HG03135 (cell line): ENCODE measurements around the gene ADAMTS17.

Experiments
- ATAC-seq: cut with Tn5 transposase; IDR thresholded peaks from one replicate; pipeline ENCODE4 v1.9.1; 2021; ENCODE audit warnings: mild to moderate bottlenecking, moderate library complexity; ENCODE audit not compliant: unreplicated experiment

The ADAMTS17 gene

DNA sequence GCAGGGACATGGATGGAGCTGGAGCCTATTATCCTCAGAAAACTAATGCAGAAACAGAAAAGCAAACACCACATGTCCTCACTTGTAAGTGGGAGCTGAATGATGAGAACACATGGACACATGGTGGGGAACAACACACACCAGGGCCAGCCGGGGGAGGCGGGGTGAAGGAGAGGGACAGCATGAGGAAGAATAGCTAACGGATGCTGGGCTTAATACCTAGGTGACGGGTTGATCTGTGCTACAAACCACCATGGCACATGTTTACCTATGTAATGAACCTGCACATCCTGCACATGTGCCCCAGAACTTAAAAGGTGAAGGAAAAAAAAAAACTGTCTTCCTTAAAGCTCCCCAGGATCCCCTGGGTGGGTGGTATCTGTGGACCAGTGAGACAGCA lies 87.1 kb downstream of the ADAMTS17 start:
- ATAC-seq: no peak

DNA sequence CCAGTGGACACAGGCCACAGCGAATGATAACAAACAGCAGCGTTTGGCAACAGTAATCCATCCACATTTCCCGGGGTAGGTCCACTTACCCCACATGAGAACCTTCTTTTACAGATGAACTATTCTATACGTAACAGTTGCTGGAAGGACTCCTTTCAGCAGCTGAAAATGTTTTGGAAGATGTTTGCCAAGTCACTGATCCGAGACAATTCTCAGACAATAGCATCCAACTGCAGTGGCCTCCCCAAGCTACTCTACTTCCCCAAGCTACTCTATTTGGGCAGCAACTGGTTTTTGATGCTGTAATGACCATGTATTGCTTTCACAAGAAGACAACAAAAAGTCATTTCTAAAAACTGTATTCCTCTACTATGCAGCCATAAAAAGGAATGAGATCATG lies 87.5 kb downstream of the ADAMTS17 start:
- ATAC-seq: no peak

DNA sequence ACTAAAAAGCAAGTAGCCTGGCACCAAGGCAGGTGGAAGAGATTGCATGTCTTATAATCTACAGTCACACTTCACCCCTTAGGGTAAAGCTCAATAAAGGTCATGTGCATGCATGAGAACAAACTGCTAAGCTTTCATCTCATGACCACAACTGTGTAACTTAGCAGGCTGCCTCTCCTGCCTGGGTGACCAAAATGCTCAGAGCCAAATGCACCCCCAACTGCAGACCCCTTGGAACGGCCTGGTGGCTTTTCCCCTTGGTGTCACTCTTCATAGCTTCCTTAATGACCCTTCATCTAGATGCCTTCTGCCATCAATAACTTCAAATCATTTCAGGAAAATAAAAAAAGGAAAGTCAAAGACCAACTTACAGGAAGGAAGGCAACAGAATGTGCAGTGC lies 88.1 kb downstream of the ADAMTS17 start:
- no peak for ATAC-seq

DNA sequence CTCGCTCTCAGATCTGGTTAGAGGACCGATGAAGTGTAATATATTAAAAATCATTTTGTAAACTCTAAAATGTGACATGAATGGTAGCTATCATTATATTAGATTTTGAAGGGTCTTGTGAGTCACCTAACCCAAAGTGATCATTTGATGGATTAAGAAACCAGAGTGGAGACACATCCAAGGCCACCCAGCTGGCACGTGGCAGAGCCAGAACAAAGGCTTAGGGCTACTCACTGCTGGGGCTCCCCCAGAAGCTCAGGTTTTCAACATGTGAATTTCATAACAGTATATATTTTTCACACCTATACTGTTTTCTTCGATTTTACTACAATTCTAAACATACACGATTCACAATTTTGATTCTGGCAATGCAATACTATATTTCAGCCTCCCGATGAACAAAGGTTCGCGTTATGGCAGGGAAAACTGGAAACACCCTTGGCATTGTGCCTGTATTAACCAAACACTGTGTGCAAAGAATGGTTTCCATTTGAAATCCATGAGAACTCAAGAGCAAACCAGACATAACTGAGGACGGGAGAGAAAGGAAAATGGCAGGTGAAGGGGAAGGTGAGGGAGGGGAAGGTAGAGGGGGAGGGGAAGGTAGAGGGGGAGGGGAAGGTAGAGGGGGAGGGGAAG lies 88.9 kb downstream of the ADAMTS17 start:
- no peak for ATAC-seq

DNA sequence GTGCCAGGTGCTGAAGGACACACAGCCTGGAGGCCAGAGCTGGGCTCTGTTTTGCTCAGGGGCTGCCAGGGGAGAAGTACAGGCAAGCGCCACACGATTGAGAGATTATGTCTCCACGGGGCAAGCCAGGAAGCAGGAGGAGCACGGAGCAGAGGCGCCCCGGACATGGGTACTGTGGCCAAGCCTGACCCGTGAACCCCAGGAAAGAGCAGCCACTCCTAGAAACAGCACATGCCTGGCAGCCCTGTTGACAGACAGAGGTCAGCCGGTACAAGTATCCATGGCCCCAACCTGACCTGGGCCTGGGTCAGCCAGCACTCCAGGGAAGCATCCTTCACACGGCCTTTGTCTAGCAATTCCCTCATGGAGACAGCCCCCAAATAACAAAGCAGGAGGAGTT lies 89.4 kb downstream of the ADAMTS17 start:
- no peak for ATAC-seq

DNA sequence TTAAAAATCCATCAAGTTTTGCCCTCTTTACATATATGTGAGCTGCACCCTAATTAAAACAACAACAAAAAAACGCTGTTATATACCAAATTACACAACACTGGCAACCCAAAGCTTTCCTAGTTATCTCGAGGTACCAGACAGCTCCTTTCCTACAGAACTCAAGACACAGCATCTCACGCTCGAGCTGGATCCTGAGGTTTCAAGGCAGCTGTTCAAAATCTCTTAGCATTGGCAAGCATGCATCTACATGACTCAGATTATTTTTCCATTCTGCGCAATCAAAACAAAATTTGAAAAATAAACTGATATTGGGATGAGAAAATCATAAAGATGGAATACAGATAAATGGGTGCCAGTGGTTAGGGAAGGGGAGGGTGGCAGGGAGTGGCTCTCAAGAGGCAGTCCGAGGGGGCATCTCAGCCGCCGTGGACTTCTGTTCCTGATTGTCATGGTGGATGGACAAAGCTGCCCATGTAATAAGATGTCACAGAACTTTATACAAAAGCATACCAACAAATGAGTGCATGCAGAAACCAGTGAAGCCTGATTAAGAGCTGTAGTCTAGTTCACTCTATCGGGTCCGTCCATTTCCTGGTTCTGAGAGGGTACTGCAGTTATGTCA lies 91.5 kb downstream of the ADAMTS17 start:
- ATAC-seq: no peak

DNA sequence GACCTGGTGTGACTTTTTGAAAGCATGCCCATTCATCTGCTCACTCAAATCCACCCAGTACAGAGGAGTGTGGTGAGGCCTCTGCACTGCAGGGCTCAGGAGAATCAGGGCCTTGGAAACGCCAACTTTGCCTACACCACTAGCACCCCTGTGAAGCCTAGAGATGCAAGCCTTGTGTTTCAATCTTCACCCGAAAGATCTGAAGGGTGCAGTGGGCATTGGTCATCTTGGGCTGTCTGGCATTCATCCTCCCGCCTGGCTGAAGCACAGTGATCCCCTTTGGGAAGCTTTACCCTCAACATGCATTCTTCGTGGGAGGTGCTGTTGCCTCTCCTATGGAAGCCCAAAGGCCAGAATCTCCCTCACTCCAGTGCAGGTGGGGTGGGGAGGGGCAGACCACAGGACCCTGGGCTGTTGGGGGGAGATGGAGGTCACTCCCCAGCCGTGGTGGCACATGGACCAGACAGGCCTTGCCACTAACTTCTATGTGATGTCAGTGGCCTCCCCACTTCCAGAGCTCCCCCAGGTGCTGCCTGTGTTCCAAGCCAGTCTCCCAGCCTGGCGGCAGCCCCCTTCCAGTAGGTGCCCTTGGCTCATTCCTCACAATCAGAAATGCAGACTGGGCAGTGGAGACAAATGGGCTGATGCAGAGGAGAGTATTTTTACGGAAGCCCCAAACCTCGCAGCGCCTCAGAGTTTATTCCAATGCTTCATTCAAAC lies 92.5 kb downstream of the ADAMTS17 start:
- ATAC-seq: no peak

DNA sequence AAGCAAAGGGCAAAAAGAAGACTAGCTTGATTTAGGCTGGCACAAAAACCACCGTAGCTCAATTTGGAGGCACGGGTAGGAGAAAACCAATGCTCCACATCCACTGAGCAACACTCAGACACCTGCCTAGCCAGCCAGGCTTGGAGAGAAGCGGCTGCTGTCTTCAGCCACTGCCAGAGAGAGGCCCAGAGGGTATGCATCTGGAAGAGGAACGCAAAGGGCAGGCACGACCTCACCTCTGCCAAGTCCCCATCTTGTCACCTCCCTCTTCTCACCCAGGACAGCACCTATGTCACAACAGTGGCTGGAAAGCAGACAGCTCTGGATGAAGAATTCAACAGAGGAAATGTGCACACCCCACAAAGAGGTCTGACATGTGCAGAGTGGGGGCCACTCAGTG lies 93.5 kb downstream of the ADAMTS17 start:
- no peak for ATAC-seq

DNA sequence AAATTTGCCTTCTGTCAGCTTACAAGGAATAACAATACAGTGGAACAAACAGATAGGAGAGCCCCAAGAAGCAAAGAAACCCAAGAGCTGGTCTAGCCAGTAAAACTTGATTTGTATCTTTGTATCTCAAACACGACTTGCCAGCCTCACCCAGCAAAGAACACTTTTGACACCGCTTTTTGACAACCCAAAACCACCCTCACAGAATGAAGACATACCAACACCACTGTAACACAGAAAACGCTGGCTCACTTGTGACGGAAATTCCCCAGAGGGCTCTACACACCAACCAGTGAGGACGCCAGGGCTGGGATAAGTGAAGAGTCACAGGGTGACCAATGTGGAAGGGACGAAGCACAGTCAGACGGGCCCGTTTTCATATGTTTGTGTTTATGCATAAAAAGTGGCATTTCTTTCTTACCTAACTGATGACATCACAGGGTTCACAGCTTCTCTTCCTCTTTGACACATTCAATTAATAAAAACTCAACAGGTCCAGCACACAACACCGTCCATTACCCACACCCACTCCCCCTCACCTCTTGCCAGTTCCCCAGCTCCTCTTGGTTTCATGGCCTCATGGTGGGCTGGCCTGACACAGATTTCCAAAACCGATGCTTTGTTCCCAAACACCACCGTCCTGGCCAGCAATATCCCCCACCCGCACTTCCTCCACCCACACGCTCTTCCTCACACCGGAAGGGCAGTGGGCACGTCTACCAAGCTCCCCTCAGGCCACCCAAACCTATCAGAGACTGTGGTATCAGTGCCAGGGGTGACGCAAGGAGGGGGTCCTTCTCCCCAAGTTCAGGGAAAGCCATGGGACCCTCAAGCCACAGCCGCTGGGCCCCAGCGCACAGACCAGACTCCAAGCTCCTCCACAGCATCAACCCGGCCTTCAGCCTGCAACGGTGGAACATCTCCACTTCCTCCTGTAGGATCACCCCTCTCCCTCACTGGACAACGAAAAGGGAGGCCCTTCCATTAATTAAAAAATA lies 94.2 kb downstream of the ADAMTS17 start:
- ATAC-seq: no peak

DNA sequence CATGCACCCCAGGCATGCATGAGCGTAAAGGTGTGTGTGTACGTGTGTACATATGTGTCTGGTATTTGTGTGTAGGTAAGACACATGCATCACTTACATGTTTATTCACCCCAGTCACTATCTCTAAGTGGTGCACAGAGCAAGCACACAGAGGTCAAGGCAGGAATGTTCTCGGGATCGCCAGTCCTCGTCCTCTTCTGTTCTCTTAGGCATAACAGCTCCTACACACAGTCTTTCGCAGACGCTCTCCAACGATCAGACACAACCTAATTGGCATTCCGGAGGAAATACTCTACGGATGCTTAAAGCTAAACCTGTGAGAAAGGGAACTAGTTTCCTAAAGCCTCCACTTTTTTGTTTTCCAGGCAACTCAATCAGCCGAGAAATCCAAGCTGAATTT lies 95.9 kb downstream of the ADAMTS17 start:
- ATAC-seq: no peak

DNA sequence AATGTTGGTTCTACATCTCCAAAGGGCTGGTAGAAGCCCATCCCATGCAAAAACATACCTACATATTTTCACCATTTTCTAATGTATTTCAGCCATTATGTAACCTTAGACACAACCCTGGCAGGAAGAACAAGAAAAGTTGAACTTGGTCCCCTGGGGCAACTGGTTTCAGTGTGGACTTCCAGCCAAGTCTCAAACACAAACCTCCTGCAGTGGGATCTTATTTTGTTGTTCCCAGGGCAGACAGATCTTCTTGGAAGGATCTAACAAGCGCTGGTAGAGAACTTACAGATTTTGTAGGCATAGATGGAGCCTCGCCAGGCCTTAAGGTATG lies 96.3 kb downstream of the ADAMTS17 start:
- ATAC-seq: no peak

DNA sequence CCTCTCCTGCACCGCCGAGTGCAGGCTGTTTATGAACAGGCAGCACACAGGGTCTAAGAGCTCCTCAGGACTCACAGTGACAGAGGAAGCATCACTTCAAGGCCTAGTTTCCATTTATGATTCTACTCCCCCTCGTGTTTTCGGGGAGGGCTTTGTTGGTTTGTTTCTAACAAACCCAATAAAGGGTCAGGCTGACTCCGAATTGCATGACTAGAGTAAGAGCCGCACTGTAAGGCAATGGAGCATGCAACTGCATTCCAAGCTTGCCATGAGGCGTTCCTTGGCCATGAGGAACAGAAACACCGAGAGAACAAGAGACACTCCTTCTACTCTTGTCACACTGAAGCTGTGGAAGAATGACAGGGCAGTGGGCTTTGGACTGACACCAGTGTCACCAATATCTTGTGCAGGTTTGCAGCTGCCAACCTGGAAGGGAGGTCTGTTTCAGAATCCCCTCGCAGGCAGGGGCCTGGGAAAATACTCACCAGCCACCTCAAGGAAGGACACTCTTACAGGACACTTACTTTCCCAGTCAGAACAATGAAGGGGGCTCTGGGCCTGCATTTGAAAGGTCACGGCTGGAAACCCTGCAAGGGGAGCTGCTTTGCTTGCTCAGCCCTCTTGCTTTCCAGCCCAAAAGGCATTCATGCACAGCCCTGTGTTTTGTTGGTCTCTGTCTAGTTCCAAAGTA lies 96.8 kb downstream of the ADAMTS17 start:
- no peak for ATAC-seq

DNA sequence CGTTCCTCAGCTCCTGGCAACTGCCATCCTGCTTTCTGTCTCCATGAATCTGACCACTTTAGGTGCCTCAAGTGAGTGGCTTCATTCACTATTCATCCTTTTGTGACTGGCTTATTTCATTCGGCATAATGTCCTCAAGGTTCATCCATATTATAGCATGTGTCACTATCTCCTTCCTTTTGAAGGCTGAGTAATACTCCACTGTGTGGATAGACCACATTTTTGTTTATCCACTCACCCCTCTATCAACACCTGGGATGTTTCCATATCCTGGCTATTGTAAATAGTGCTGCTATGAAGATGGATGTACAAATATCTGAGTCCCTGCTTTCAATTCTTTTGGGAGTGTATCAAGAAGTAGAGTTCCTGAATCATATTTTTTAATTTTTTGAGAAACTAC lies 98.8 kb downstream of the ADAMTS17 start:
- no peak for ATAC-seq

DNA sequence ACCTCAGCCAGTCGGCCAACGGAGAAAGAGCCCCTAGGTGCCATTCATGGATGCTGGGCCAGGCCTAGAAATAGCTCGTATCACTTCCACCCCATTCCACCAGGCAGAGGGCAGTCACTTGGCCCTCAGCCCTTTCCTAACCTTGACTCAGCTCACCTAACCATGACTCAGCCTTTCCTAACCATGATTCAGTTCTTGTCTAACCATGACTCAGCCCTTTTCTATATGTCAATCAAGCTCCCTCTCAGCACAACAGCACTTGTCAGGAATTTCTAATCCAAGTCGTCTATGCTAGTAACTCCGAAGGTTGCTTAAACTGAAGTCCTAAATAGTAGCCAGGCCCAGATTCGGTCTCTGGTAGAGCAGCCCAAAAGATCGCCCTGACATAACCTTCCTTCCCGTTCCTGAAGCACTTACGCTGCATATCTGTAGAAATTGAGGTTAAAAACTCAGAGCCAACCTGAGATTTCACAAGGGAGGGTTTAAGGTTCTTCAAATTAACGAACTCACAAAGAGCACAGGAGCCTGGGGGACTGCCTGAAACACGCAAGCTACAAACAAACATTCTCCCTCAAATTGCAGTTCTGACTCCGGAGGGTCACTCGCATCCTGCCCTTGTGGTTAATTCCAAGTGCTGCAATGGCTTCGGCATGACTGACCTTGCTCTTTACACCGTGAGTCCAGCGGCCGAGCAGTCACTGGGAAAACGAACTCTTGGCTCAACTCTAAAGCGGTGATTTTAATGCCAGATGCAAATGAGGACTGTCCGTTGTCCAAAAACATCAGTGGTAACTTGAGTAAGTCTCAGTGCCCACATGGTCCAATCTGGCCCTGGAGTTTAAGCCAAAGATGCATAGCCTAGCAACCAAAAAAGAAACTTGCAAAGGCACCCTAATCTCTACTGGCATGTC lies 99.9 kb downstream of the ADAMTS17 start:
- no peak for ATAC-seq

DNA sequence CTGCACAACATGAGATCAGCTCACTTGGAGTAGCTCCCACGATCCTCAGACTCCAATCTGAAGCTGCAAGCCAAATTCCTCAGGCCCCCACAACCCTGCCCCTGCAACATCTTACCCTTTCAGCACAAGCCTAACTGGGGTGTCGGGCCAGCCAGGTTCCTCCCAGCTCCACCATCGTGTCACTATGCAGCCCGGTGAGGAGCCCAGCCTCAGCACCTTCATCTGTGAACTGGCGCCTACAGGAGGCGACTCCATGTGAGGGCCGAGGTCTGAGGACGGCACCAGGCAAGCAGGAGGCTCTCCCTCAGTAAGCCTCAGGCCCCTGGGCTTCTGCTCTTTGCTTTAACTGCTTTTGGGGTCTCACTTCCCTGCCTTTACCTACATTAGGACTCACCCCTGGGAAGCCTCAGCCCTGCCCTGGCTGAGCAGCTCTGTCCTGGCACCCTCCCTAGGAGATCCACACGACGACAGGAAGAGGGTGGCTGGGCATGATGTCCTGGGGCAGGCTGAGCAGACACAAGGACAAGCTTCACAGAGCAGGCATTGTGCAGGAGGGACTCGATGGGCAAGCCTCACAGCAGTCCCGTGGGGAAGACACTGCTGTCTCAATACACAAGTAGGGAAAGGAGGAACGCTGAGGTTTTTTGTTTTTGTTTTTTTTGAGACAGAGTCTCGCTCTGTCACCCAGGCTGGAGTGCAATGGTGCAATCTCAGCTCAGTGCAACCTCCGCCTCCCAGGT lies 104.6 kb downstream of the ADAMTS17 start:
- no peak for ATAC-seq

DNA sequence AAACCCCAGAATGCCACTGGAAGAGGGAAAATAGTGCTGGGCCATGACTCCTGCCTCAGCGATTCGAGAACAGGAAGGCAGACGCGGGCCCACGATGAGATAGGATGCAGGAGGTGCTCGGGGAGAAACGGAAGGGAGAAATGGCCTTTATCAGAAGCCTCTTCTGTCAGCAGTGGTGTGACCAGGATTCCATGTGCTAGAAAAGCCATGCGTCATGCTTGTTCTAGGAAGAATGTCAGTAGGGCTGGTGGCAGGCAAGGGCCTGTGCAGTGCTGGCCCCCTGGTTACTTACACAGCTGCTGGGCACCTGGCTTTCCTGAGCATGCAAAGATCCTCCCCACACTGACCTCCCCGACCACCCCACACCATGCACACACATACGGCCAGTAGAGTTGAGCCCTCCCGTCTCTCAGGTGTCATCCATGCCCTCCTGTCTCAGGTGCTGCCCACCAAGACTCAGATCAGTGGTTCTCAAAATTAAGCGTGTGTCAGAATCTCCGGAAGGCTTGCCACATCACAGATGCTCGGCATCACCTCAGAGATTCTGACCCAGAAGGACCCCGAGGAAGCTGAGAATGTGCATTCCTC lies 106.7 kb downstream of the ADAMTS17 start:
- ATAC-seq: no peak

DNA sequence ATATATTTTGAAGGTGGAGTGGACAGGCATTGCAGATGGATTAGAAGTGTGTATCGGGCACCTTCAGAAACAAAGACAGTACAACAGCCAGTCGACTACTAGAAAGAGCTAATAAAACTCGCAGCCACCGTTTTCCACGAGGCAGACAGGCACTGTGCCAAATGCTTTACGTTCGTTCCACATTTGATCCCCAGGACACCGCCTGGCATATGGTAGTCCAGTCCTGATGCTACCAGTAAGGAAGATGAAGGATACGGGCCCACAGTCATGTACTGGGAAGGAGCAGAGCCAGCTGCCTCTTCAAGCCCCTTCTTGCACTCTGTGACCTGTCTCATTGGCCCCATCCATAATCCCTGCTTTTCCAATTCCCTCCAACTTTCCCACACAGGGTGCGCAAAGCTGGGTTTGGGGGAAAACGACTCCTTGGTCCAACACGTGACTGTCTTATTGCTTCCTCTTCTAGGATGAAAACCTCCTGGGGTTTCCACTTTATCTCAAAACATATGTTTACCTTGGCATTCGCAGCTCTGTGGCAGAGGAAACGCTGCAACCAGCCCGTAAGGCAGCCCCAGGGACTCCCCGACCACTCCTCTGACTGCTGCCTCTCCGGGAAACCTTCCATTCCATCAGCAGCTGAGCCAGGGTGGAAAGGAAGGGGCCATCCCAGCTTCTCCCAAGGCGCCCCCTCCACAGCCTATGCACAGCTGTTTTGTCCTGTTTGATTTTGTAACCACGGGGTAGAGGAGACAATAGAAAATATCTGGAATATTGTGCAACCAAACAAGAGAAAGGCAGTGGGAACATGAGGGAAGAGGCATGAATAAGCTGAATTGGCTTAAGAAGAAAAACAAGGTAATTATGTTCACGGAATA lies 107.4 kb downstream of the ADAMTS17 start:
- no peak for ATAC-seq

DNA sequence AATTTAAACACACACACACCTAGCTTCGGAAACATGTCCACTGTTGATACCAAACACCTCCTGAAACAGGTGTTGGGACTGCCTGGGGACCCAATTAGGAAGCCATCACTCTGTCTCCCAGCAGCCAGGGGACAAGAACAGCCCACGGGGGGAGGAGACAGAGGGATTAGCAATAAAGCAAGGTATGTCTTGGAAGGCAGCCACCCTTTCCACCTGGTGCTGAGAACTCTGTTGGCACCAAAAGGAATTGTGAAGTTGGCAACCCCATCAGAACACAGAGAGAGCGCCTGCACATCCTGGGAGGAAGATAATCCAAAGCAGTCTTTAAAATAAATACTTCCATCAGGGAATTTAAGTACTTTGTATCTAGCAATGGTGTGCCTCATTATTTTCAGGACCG lies 111.0 kb downstream of the ADAMTS17 start:
- no peak for ATAC-seq
